Smooth muscle cell (in vitro differentiated cells): ENCODE data around the gene SIPA1L3. TPM values are rescaled to one million over a fixed set of nuclear protein-coding genes. Genes with fewer than 3 reads are reported as not detected.

ENCODE experiments used
- DNase-seq: peaks from one replicate; lab custom pipeline; 2025; ENCODE audit not compliant: unreplicated experiment; lab: John Stamatoyannopoulos, UW
- H2AFZ ChIP-seq: fragments of 200-600 bp; sonication (generic); 2 replicates; pipeline ENCODE4 v1.6.0; 2016; ENCODE audit warnings: antibody characterized with exemption, low read depth, mild to moderate bottlenecking
- H3F3A ChIP-seq: fragments of 200-600 bp; sonication (generic); 2 replicates; pipeline ENCODE4 v1.6.0; 2017; ENCODE audit warnings: antibody characterized with exemption, low read depth
- H3K27ac ChIP-seq: fragments of 200-600 bp; sonication (generic); 2 replicates; pipeline ENCODE4 v1.5.1; 2016; ENCODE audit warnings: low read depth, mild to moderate bottlenecking
- H3K27me3 ChIP-seq: fragments of 200-600 bp; sonication (generic); 2 replicates; pipeline ENCODE4 v1.6.1; 2016; ENCODE audit warnings: low read depth, mild to moderate bottlenecking
- H3K36me3 ChIP-seq: fragments of 200-600 bp; sonication (generic); 2 replicates; pipeline ENCODE4 v1.5.1; 2016; ENCODE audit warnings: low read depth
- H3K4me1 ChIP-seq: fragments of 200-600 bp; sonication (generic); 2 replicates; pipeline ENCODE4 v1.5.1; 2016; ENCODE audit warnings: low read depth
- H3K4me2 ChIP-seq: fragments of 200-600 bp; sonication (generic); 2 replicates; pipeline ENCODE4 v1.6.0; 2016; ENCODE audit warnings: mild to moderate bottlenecking
- H3K4me3 ChIP-seq: fragments of 200-600 bp; sonication (generic); 2 replicates; pipeline ENCODE4 v1.5.1; 2016; ENCODE audit warnings: mild to moderate bottlenecking
- H3K79me2 ChIP-seq: fragments of 200-600 bp; sonication (generic); 2 replicates; pipeline ENCODE4 v1.6.0; 2016; ENCODE audit warnings: low read depth, mild to moderate bottlenecking
- H3K9ac ChIP-seq: fragments of 200-600 bp; sonication (generic); 2 replicates; pipeline ENCODE4 v1.6.0; 2016; ENCODE audit warnings: low read depth
- H3K9me3 ChIP-seq: fragments of 200-600 bp; sonication (generic); replicated peaks from 2 replicates; pipeline ENCODE4 v1.5.1; 2016; ENCODE audit warnings: low read depth
- H4K20me1 ChIP-seq: fragments of 200-600 bp; sonication (generic); 2 replicates; pipeline ENCODE4 v1.6.0; 2016; ENCODE audit warnings: low read depth
- CTCF ChIP-seq: fragments of 200-600 bp; sonication (generic); IDR thresholded peaks from 2 replicates; pipeline ENCODE4 v1.5.1; 2017; ENCODE audit warnings: borderline replicate concordance, mild to moderate bottlenecking, antibody characterized with exemption; ENCODE audit not compliant: insufficient read depth, poor library complexity, severe bottlenecking
- WGBS: methylation state at CpG from one replicate; pipeline ENCODE4 v1.1.7; 2016; ENCODE audit warnings: low lambda C conversion rate; 5-methylcytosine and 5-hydroxymethylcytosine counted together
- polyA plus RNA-seq: library from polyadenylated mRNA; unstranded; fragments of >200 nt; fragmentation: Nextera tagmentation; extraction: Ambion mirVana; gene quantifications from 2 replicates; pipeline ENCODE4 v1.2.1, GENCODE V29; 2016
- total RNA-seq: library from RNA; depleted of rRNA; stranded (reverse); fragments of >200 nt; gene quantifications from 2 replicates; pipeline ENCODE4 v1.2.3, GENCODE V29; 2014

SIPA1L3 gene
- total and polyA plus RNA-seq, 2 experiments from 2014 or later: 6.5 to 7.6 TPM

- Histone ChIP-seq H3K4me1 (no peaks in the 10 kb centered on the region), H3K79me2 (no peaks in the 10 kb centered on the region), H2AFZ (no peak overlapping the region), H3K36me3 (no peaks in the 10 kb centered on the region), H3F3A (no peaks in the 10 kb centered on the region), H3K9ac (no peak overlapping the region), H4K20me1 (no peaks in the 10 kb centered on the region), H3K27me3 (no peaks in the 10 kb centered on the region), H3K4me3 (no peak overlapping the region), H3K4me2 (no peak overlapping the region), H3K27ac (no peak overlapping the region), H3K9me3 (no peaks in the 10 kb centered on the region)
- no peak for TF ChIP-seq CTCF
- WGBS: 77% methylated on average over 6 of the region's 6 CpGs
- DNase-seq: no peak
Measured at GRCh38 chr19:38190061-38190460, 283.1 kb downstream of the SIPA1L3 start.

DNA sequence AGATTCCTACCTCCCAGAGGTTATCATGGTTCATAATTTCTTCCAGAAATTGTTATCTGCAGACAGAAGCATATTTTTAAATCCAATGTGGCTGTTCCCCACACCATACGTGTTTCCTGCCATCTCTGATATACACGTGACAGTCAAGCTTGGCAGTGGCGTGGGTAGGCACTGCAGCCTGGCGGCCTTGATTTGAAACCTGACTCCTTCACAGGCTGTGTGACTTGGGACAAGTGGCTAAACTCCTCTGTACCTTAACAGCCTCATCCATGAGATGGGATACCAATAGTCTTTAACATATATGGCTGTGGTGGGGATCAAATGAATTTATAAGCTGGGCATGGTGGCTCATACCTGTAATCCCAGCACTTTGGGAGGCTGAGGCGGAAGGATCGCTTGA lies 283.8 kb downstream of the SIPA1L3 start:
- no peak for TF ChIP-seq CTCF
- no peak overlapping the region for H3K27ac ChIP-seq
- no peak overlapping the region for H3K4me3 ChIP-seq
- no peaks in the 10 kb centered on the region for H3K27me3 ChIP-seq
- H3F3A ChIP-seq: no peaks in the 10 kb centered on the region
- no peaks in the 10 kb centered on the region for H3K4me1 ChIP-seq
- 93% methylated on average over 6 of the region's 6 CpGs for WGBS
- H3K9ac ChIP-seq: no peak overlapping the region
- no peak overlapping the region for H3K4me2 ChIP-seq
- H2AFZ ChIP-seq: no peak overlapping the region
- no peaks in the 10 kb centered on the region for H3K9me3 ChIP-seq
- DNase-seq: no peak
- no peaks in the 10 kb centered on the region for H4K20me1 ChIP-seq
- no peaks in the 10 kb centered on the region for H3K36me3 ChIP-seq
- H3K79me2 ChIP-seq: no peaks in the 10 kb centered on the region

DNA sequence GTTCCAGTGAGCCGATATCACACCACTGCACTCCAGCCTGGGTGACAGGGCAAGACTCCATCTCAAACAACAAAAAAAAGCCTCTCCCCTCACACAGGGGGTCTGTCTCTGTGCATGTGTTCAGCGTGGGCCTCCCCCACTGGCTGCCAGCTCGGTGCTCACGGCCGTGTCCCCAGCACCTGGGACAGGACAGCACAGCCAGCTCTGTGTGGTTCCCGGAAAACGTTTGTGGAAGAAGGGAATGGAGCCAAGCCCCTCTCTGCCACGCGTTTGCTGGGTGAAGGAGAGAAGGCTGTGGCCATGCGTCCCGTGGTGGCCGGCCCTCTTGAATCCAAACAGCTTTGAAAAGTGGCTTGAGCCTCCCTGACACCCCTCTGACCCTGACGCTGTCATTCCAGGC lies 284.7 kb downstream of the SIPA1L3 start:
- H3K4me3 ChIP-seq: no peak overlapping the region
- no peak overlapping the region for H2AFZ ChIP-seq
- H3K36me3 ChIP-seq: no peaks in the 10 kb centered on the region
- no peak overlapping the region for H3K27ac ChIP-seq
- no peaks in the 10 kb centered on the region for H3K9me3 ChIP-seq
- no peak for TF ChIP-seq CTCF
- H3K79me2 ChIP-seq: no peaks in the 10 kb centered on the region
- DNase-seq: no peak
- no peaks in the 10 kb centered on the region for H3K27me3 ChIP-seq
- no peaks in the 10 kb centered on the region for H3K4me1 ChIP-seq
- H3K4me2 ChIP-seq: no peak overlapping the region
- no peaks in the 10 kb centered on the region for H3F3A ChIP-seq
- H4K20me1 ChIP-seq: no peaks in the 10 kb centered on the region
- WGBS: 95% methylated on average over 13 of the region's 13 CpGs
- H3K9ac ChIP-seq: no peak overlapping the region

GRCh38 chr19:38193445-38193844 lies 286.4 kb downstream of the SIPA1L3 start:
- Histone ChIP-seq H3K9me3 (no peaks in the 10 kb centered on the region), H3F3A (no peaks in the 10 kb centered on the region), H3K36me3 (no peaks in the 10 kb centered on the region), H3K79me2 (no peaks in the 10 kb centered on the region), H2AFZ (no peak overlapping the region), H3K9ac (no peak overlapping the region), H3K4me2 (no peak overlapping the region), H3K4me1 (no peaks in the 10 kb centered on the region), H3K27ac (no peak overlapping the region), H4K20me1 (no peaks in the 10 kb centered on the region), H3K27me3 (no peaks in the 10 kb centered on the region), H3K4me3 (no peak overlapping the region)
- no peak for DNase-seq
- 96% methylated on average over 22 of the region's 29 CpGs for WGBS
- no peak for TF ChIP-seq CTCF
